HG02884 (cell line): Measurements from ENCODE around the gene ATP5F1A.

Experiments used
- ATAC-seq: cut with Tn5 transposase; IDR thresholded peaks from one replicate; pipeline ENCODE4 v1.9.1; 2021; ENCODE audit warnings: mild to moderate bottlenecking, moderate library complexity; ENCODE audit not compliant: unreplicated experiment

Gene ATP5F1A

GRCh38 chr18:46073474-46074331, 24.4 kb downstream of the ATP5F1A start:
- ATAC-seq, result no peak

GRCh38 chr18:46072959-46073358, 25.1 kb downstream of the ATP5F1A start:
- ATAC-seq, result no peak

GRCh38 chr18:46072376-46072867, 25.7 kb downstream of the ATP5F1A start:
- ATAC-seq, result no peak

GRCh38 chr18:46071653-46072375, 26.3 kb downstream of the ATP5F1A start, which contains the start of gene PSTPIP2:
PSTPIP2 (minus strand) TSS chr18:46072260; CDS start chr18:46072188, 72 bp downstream.
- ATAC-seq, result peak; percentile 61

- ATAC-seq, result no peak
These were observed 27.1 kb downstream of the ATP5F1A start for GRCh38 chr18:46070815-46071652.

- ATAC-seq, result no peak
These were observed 27.9 kb downstream of the ATP5F1A start for GRCh38 chr18:46070232-46070631.

GRCh38 chr18:46069524-46069923, 28.6 kb downstream of the ATP5F1A start:
- no peak for ATAC-seq

- ATAC-seq, result no peak
These were observed 29.3 kb downstream of the ATP5F1A start for GRCh38 chr18:46068763-46069162.

- ATAC-seq, result no peak
These were observed 30.6 kb downstream of the ATP5F1A start for GRCh38 chr18:46067438-46068007.

GRCh38 chr18:46062781-46063180, 35.3 kb downstream of the ATP5F1A start:
- ATAC-seq, result no peak

GRCh38 chr18:46061796-46062195, 36.3 kb downstream of the ATP5F1A start:
- no peak for ATAC-seq

GRCh38 chr18:46061387-46061786, 36.7 kb downstream of the ATP5F1A start:
- no peak for ATAC-seq

- ATAC-seq, result no peak
These were observed 37.7 kb downstream of the ATP5F1A start for GRCh38 chr18:46060359-46060841.

GRCh38 chr18:46055838-46056230, 42.3 kb downstream of the ATP5F1A start:
- ATAC-seq, result no peak

GRCh38 chr18:46054956-46055837, 42.9 kb downstream of the ATP5F1A start:
- ATAC-seq, result no peak

- ATAC-seq, result no peak
These were observed 44.6 kb downstream of the ATP5F1A start for GRCh38 chr18:46053368-46054095.

GRCh38 chr18:46051731-46052461, 46.2 kb downstream of the ATP5F1A start:
- ATAC-seq, result no peak

- ATAC-seq, result no peak
These were observed 47.8 kb downstream of the ATP5F1A start for GRCh38 chr18:46050268-46050667.
